NOMO-1 (cell line): Measurements from ENCODE around the gene IGIP.

ENCODE experiments used
- DNase-seq, 2 experiments: peaks; one replicate each; lab custom pipeline; 2025; ENCODE audit not compliant: unreplicated experiment in 2 of 2; lab: John Stamatoyannopoulos, UW

IGIP gene

GRCh38 chr5:140125637-140126036 is at the start of gene IGIP:
TSS of gene IGIP (plus strand) at chr5:140125937. CDS start at chr5:140128477, 2,540 bp downstream.
- no peak for DNase-seq

GRCh38 chr5:140076142-140076541 is 49.6 kb upstream of the IGIP start:
- DNase-seq, result no peak

- no peak for DNase-seq
These were observed 48.9 kb upstream of the IGIP start for GRCh38 chr5:140076788-140077187.

GRCh38 chr5:140083120-140083519 is 42.6 kb upstream of the IGIP start:
- DNase-seq, result no peak

- DNase-seq, result no peak
These were observed 42.1 kb upstream of the IGIP start for GRCh38 chr5:140083650-140084049.

GRCh38 chr5:140084541-140084940 is 41.2 kb upstream of the IGIP start:
- no peak for DNase-seq

GRCh38 chr5:140090251-140090650 is 35.5 kb upstream of the IGIP start:
- no peak for DNase-seq

- no peak for DNase-seq
These were observed 32.6 kb upstream of the IGIP start for GRCh38 chr5:140093179-140093578.

GRCh38 chr5:140093866-140094265 is 31.9 kb upstream of the IGIP start:
- DNase-seq, result no peak

GRCh38 chr5:140094889-140095288 is 30.8 kb upstream of the IGIP start:
- no peak for DNase-seq

- no peak for DNase-seq
These were observed 24.6 kb upstream of the IGIP start for GRCh38 chr5:140101179-140101578.

- no peak for DNase-seq
These were observed 22.6 kb upstream of the IGIP start for GRCh38 chr5:140103154-140103553.

GRCh38 chr5:140104100-140104499 is 21.6 kb upstream of the IGIP start:
- no peak for DNase-seq

GRCh38 chr5:140106101-140106500 is 19.6 kb upstream of the IGIP start:
- peak in 1 of 2 experiments; percentile 29 for DNase-seq

GRCh38 chr5:140106805-140107311 is 18.9 kb upstream of the IGIP start:
- no peak for DNase-seq

GRCh38 chr5:140107312-140108092 is 18.2 kb upstream of the IGIP start:
- peak; percentile 88 to 91 for DNase-seq

- DNase-seq, result no peak
These were observed 17.4 kb upstream of the IGIP start for GRCh38 chr5:140108093-140109017.

- no peak for DNase-seq
These were observed 16.5 kb upstream of the IGIP start for GRCh38 chr5:140109018-140109758.

GRCh38 chr5:140109759-140110645 is 15.7 kb upstream of the IGIP start:
- DNase-seq, result no peak

- DNase-seq, result no peak
These were observed 15.1 kb upstream of the IGIP start for GRCh38 chr5:140110646-140110957.
